ENCODE results near the gene SNX13.
"Not testable (repeated sequence)": the region's sequence is repeated elsewhere in the genome, so short reads cannot be mapped to it uniquely, and the experiment has no call there.

SNX13 gene

GRCh38 chr7:17844022-17844421 is 96.3 kb downstream of the SNX13 start:
- DNase-seq: no peak

DNA sequence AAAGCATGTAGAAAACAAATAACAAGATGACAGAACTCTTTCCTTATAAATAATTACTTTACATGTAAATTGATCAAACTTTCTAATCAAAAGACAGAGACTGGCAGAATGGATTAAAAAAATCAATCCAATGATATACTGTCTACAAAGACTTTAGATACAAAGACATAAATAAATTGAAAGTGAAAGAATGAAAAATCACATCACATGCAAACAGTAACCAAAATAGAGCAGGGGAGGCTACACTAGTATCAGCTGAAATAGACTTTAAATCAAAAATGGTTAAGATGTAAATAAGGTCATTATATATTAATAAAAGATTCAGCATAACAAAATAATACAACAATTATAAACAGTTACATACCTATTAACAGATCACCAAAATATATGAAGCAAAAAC is 97.3 kb downstream of the SNX13 start:
- DNase-seq: no peak

- DNase-seq: no peak
Measured at GRCh38 chr7:17832820-17833355, 107.4 kb downstream of the SNX13 start.

- DNase-seq: no peak
Measured at GRCh38 chr7:17832242-17832641, 108.1 kb downstream of the SNX13 start.

GRCh38 chr7:17830206-17830605 is 110.1 kb downstream of the SNX13 start:
- DNase-seq: no peak

DNA sequence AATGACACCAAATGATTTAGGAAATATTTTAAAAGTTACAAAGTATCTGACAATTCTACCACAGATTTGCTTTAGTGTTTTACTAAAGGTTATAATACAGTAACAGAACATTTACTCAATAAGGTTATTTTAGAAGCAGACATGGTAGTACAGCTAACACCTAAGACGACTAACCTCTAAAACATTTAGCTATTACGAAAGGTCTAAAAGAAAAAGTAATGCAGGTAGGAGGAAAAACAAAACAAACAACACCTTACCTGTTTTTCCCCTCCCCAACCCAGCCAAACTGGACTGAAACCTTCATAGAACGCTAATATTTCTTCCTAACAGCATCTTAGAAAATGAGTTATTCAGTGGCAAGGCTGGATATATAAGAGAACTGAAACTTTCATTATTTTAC is 111.3 kb downstream of the SNX13 start:
- DNase-seq: no peak

DNA sequence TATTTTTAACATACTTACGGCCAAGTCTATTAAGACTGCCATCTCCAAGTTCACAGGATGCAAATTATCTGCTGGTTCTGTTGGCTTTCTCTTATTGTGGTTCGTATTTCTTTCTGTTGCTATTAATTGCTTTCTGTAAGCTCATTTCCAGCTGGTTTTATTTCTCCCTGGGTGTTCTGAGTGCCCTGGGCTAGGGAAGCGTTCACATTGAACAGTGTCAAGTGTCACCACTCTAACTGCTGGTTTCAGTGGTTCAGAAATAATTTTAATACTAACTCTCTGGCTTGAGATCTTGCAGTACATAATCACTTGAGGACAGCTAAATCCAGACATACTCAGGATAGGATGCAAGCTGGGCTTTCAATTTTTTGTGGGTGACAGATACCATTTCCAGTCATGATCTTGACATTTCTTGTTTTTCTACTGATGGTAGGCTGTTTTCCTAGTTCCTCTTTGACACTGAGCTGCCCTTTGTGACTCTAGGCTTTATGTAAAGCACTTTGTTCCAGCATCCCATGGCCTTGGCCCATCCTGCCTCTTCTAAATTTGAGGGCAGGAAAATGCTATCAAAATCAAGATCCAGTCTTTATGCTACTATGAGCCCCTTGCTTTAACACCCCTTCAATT is 117.6 kb downstream of the SNX13 start:
- DNase-seq: no peak

DNA sequence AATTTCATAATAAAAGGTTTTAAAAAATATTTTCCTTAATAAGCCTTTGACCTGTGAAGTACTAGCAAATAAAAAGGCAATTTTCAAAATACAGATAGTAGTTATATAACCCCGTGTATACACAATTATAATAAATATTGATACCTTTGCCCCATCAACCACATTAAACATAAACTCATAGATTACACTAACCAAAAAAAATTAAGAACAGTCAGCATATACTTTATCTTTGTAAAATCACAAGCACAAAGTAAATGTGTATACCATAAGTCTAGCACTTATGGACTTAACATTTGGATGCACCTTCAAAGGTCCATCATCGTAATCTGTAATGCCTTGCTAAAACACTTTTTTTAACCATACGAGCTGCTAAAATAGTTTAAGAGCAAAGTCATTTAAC is 123.4 kb downstream of the SNX13 start:
- no peak for DNase-seq

GRCh38 chr7:17815318-17815717 is 125.0 kb downstream of the SNX13 start:
- DNase-seq: no peak

DNA sequence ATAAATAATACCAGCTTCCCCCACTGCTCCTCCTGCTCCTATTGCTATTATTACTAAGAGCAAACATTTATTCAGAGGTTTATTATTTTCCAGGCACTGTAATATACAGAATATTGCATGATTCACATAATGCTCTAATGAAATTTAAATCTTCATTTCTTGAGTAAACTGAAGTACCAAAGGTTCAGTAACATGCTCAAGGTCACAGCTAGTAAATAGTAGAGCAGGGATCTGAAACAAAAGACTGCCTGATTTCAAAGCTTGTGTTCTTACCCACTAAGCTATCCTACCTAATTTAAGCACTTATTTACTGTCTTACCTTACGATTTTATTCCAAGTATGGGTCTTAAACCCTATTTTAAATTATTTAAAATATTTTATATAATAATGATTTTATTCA is 126.2 kb downstream of the SNX13 start:
- no peak for DNase-seq

DNA sequence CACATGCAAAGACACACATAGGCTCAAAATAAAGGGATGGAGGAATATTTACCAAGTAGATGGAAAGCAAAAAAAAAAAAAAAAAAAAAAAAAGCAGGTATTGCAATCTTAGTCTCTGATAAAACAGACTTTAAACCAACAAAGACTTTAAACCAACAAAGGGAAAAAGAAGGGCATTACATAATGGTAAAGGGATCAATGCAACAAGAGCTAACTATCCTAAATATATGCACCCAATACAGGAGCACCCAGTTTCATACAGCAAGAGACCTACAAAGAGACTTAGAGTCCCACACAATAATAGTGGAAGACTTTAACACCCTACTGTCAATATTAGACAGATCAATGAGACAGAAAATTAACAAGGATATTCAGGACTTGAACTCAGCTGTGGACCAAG is 131.1 kb downstream of the SNX13 start:
- DNase-seq: not testable (repeated sequence)

GRCh38 chr7:17807242-17807641 is 133.1 kb downstream of the SNX13 start:
- no peak for DNase-seq

- DNase-seq: no peak
Measured at GRCh38 chr7:17806631-17807030, 133.7 kb downstream of the SNX13 start.

GRCh38 chr7:17802056-17802455 is 138.2 kb downstream of the SNX13 start:
- DNase-seq: no peak

GRCh38 chr7:17792075-17792936 is 148.0 kb downstream of the SNX13 start:
- no peak for DNase-seq

GRCh38 chr7:17787257-17787656 is 153.0 kb downstream of the SNX13 start:
- DNase-seq: no peak

GRCh38 chr7:17786314-17786852 is 153.9 kb downstream of the SNX13 start:
- no peak for DNase-seq

GRCh38 chr7:17782216-17782549 is 158.1 kb downstream of the SNX13 start:
- DNase-seq: no peak

DNA sequence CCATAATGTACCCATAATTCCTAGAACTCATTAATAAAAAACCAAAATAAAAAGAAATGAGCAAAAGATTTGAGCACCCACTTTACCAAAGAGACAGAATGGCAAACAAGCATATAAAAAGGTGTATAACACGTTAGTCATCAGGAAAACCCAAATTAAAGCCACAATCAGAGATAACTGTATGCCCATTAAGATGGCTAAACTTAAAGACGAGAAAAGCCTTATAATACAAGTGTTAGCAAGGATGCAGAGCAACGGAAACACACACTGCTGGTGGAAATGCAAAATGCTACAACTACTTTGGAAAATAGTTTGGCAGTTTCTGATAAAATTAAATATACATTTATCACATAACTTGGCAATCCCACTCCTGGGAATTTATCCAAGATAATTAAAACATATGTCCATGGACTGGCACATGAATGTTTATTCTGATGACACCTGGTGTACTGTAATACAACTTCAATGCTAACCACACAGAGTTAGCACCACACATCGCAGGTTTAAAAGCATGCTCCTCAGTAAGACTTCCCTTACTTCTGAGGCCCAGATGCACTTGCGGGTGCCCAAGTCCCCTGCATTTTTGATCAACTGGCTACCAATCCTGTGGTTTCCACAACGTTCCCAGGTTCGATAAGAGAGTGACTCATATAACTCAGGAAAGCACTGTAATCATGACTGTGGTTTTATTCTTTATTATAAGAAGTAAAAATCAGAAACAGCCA is 158.6 kb downstream of the SNX13 start:
- DNase-seq: no peak

GRCh38 chr7:17779381-17779780 is 160.9 kb downstream of the SNX13 start:
- DNase-seq: no peak

DNA sequence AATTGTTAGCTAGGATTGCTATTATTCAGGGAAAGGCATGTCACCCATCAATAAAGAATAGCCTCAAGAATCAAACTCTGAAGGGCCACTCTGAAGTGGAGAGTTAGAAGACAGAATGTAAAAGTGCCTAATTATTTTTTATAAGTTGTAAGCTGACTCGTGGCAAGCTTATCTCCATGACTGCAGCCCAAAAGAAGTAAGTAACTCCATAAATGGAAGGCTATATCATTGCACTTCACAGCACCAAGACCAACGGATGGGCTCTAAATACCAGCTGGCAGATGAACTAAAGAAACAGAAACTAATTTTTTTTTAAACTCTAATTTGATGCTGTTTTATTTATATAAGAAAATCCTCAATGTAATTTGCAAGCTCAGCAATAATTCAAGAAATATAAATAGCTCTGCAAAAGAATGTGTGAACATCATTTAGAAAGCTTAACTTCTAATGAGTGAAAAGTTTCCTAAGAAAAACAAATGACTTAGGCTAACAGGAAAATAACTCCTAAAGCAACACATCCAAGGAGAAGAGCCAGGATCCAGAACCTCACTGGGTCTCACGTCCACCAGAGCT is 165.5 kb downstream of the SNX13 start:
- DNase-seq: no peak

- DNase-seq: no peak
Measured at GRCh38 chr7:17774248-17774647, 166.0 kb downstream of the SNX13 start.

- no peak for DNase-seq
Measured at GRCh38 chr7:17773289-17773626, 167.0 kb downstream of the SNX13 start.
